Measurements from ENCODE around the gene LCT. TPM values are rescaled to one million over a fixed set of nuclear protein-coding genes. Genes with fewer than 3 reads are reported as not detected.
A peak's percentile ranks its signal among the peaks of the same experiment; 100 is the strongest.

LCT gene
- total and polyA plus RNA-seq, 9 of the 15 experiments (the other 6 are each of a cell fraction or from before 2014, with no cell fraction given): 0.01 to 0.04 (median 0.03) TPM; not detected in 4

DNA sequence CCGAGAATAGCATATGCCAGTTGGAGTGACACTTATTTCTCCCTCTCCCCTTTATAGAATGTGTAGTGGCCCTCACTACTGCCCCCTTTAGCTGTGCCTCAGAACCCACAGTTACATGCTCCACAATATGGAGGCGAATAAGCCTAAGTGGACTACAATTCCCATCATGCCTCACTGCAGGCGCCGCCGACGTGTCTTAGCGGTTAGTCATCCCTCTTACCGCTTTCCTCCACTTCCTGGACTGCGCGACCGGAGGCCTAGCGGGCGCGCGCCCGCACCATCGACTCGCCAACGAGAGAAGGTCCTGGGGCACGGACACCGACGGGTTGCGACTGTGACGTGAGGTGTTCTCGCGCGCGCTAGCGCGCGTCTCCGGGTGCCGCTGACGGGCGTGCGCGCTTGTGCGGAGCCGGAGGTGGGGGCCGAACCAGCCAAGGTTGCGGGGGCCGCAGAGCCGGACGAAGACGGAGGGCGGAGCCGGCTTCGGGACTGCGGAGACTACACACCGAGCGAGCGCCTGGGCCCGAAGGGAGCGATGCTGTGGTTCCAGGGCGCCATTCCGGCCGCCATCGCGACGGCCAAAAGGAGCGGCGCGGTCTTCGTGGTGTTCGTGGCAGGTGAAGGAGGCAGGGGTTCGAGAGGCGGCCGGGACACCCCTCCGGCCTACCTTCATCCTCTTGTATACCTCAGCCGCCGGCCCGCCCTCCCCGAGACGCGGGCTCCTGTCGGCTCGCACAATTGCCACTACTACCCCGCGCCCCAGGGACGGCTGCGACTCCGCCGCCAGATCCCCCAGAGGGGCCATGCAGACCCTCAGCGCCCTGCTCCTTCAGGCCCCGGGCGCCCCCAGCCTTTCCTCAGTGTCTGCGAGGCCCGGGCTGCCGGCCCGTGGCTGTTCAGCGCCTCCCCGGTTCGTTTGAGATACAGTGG lies 95.3 kb downstream of the LCT start, which contains the start of gene UBXN4 (continued):
- TF ChIP-seq MEF2D (tag; conservative IDR thresholded peaks at IDR 0.05; ENCODE audit: low read depth): 0 out of 2 replicates have a peak, but pooled peaks have one; percentile 18
- peak; percentile 90 to 97 for TF ChIP-seq MAZ (CRISPR knock-in tag; conservative IDR thresholded peaks at IDR 0.05 in 1 of 2, IDR thresholded peaks at IDR 0.05 in 1 of 2)
- no peak for TF ChIP-seq ARID2 (IDR thresholded peaks at IDR 0.05)
- no peak for TF ChIP-seq KDM2B (CRISPR knock-in tag; IDR thresholded peaks at IDR 0.05)
- peak; percentile 60; the same call in 1 of the 2 replicates for TF ChIP-seq E2F5 (CRISPR knock-in tag; IDR thresholded peaks at IDR 0.05)
- TF ChIP-seq CC2D1A (IDR thresholded peaks at IDR 0.05): peak; percentile 72
- TF ChIP-seq ZNF644 (tag; IDR thresholded peaks at IDR 0.05; ENCODE audit: low read depth): no peak; the same call in 1 of the 2 replicates
- TF ChIP-seq ILF3 (IDR thresholded peaks at IDR 0.05; ENCODE audit: borderline replicate concordance): no peak; the same call in 1 of the 2 replicates
- no peak for TF ChIP-seq RNF219 (CRISPR knock-in tag; IDR thresholded peaks at IDR 0.05)
- TF ChIP-seq ETS2 (tag; IDR thresholded peaks at IDR 0.05; ENCODE audit: borderline replicate concordance, poor library complexity, severe bottlenecking): no peak
- TF ChIP-seq GTF2B (IDR thresholded peaks at IDR 0.05; ENCODE audit: extremely low read depth, insufficient read length): no peak
- no peak; the same call in 1 of the 2 replicates for TF ChIP-seq MBD2 (IDR thresholded peaks at IDR 0.05; ENCODE audit: borderline replicate concordance, low read depth)
- TF ChIP-seq HMGXB4 (CRISPR knock-in tag; IDR thresholded peaks at IDR 0.05): no peak
- TF ChIP-seq RAD51 (IDR thresholded peaks at IDR 0.05; ENCODE audit: borderline replicate concordance, low read depth): no peak
- TF ChIP-seq HCFC1 (IDR thresholded peaks at IDR 0.05; ENCODE audit: low read depth, low read length): peak; percentile 95
- TF ChIP-seq EWSR1 (IDR thresholded peaks at IDR 0.05; ENCODE audit: borderline replicate concordance, low read depth, partially characterized antibody): no peak
- no peak for TF ChIP-seq THRAP3 (IDR thresholded peaks at IDR 0.05; ENCODE audit: borderline replicate concordance)
- peak; percentile 76 for TF ChIP-seq MTA1 (IDR thresholded peaks at IDR 0.05; ENCODE audit: borderline replicate concordance)
- TF ChIP-seq ZSCAN29 (IDR thresholded peaks at IDR 0.05): no peak; the same call in 1 of the 2 replicates
- TF ChIP-seq ETV6 (IDR thresholded peaks at IDR 0.05; ENCODE audit: borderline replicate concordance in 1 of 2, low read depth in 2 of 2, low read length in 1 of 2): no peak
- TF ChIP-seq ETV6 (CRISPR knock-in tag; IDR thresholded peaks at IDR 0.05; ENCODE audit: borderline replicate concordance): no peak
- no peak for TF ChIP-seq SMARCC2 (IDR thresholded peaks at IDR 0.05; ENCODE audit: low read depth)

Data from K562 (cell line).